K562 (cell line): ENCODE measurements around the gene GADD45B. TPM values are rescaled to one million over a fixed set of nuclear protein-coding genes. Genes with fewer than 3 reads are reported as not detected.

Experiments
- ARHGAP35 ChIP-seq: fragments of 450-650 bp; IDR thresholded peaks from 2 replicates; pipeline ENCODE4 v1.6.1; 2018; ENCODE audit not compliant: partially characterized antibody
- ARID2 ChIP-seq: fragments of 450-650 bp; IDR thresholded peaks from 2 replicates; pipeline ENCODE4 v1.6.1; 2017; ENCODE audit warnings: antibody characterized with exemption, mild to moderate bottlenecking
- BDP1 ChIP-seq: IDR thresholded peaks from 3 replicates; pipeline ENCODE4 v1.6.1; 2011; ENCODE audit not compliant: insufficient read length, insufficient read depth
- CBX5 ChIP-seq: IDR thresholded peaks from 2 replicates; pipeline ENCODE4 v1.6.1; 2014; ENCODE audit warnings: low read depth, borderline replicate concordance
- CHD2 ChIP-seq: IDR thresholded peaks from 2 replicates; pipeline ENCODE4 v1.6.1; 2011; ENCODE audit warnings: low read depth, low read length
- COPS2 ChIP-seq: fragments of 450-650 bp; conservative IDR thresholded peaks from 2 replicates; pipeline ENCODE4 v1.6.1; 2016; ENCODE audit warnings: mild to moderate bottlenecking, moderate library complexity
- CREBBP ChIP-seq: IDR thresholded peaks from one replicate; pipeline ENCODE4 v1.6.1; 2012; ENCODE audit warnings: low read depth, mild to moderate bottlenecking, control low read depth, inconsistent platforms, low read length
- EGR1 ChIP-seq: fragments of 450-650 bp; conservative IDR thresholded peaks from 2 replicates; pipeline ENCODE4 v1.6.1; 2017; ENCODE audit warnings: mild to moderate bottlenecking
- FOXM1 ChIP-seq, 2 experiments: fragments of 450-650 bp in 1 of 2; sonication (generic) in 1 of 2; formaldehyde crosslinking in 1 of 2; IDR thresholded peaks; 2 replicates each; pipeline versions ENCODE4 v1.6.1 to v1.9.0; 2017 to 2022; ENCODE audit warnings: low read depth in 2 of 2, mild to moderate bottlenecking in 2 of 2, missing genetic modification reagents in 1 of 2, moderate library complexity in 1 of 2
- FUS ChIP-seq: fragments of 200-400 bp; formaldehyde crosslinking; optimal IDR thresholded peaks from 2 replicates; pipeline ENCODE3; 2017; ENCODE audit warnings: low read depth, low read length
- HDGF ChIP-seq: fragments of 450-650 bp; IDR thresholded peaks from 2 replicates; pipeline ENCODE4 v1.6.1; 2016
- HNRNPUL1 ChIP-seq: fragments of 200-400 bp; formaldehyde crosslinking; IDR thresholded peaks from 2 replicates; pipeline ENCODE4 v1.6.1; 2017; ENCODE audit warnings: low read length
- HSF4 ChIP-seq: fragments of 250-450 bp; sonication (Bioruptor Pico); IDR thresholded peaks from 2 replicates; pipeline ENCODE4 v2.1.2; 2022; ENCODE audit warnings: mild to moderate bottlenecking, moderate library complexity, borderline replicate concordance
- NFRKB ChIP-seq: fragments of 450-650 bp; IDR thresholded peaks from 2 replicates; pipeline ENCODE4 v1.6.1; 2016; ENCODE audit warnings: low read depth
- NR3C1 ChIP-seq: sonication (generic); formaldehyde crosslinking; IDR thresholded peaks from 2 replicates; pipeline ENCODE4 v1.8.1; 2022; ENCODE audit warnings: missing genetic modification reagents
- NUFIP1 ChIP-seq: fragments of 450-650 bp; IDR thresholded peaks from 2 replicates; pipeline ENCODE4 v1.6.1; 2018; ENCODE audit not compliant: partially characterized antibody
- PYGO2 ChIP-seq: fragments of 450-650 bp; IDR thresholded peaks from 2 replicates; pipeline ENCODE4 v1.6.1; 2016; ENCODE audit warnings: mild to moderate bottlenecking, missing genetic modification characterization, moderate library complexity, missing compliant biosample characterization
- TAF7 ChIP-seq: fragments of 450-650 bp; IDR thresholded peaks from 2 replicates; pipeline ENCODE4 v1.6.1; 2016; ENCODE audit warnings: missing genetic modification characterization, missing compliant biosample characterization
- U2AF1 ChIP-seq: fragments of 200-400 bp; formaldehyde crosslinking; optimal IDR thresholded peaks from 2 replicates; pipeline ENCODE3; 2017; ENCODE audit warnings: mild to moderate bottlenecking, low read depth, low read length, moderate library complexity
- ZFX ChIP-seq: sonication (generic); formaldehyde crosslinking; IDR thresholded peaks from 2 replicates; pipeline ENCODE4 v1.8.0; 2022; ENCODE audit warnings: mild to moderate bottlenecking, missing genetic modification reagents, moderate library complexity
- ZNF644 ChIP-seq: fragments of 200-800 bp; sonication (Bioruptor generic); IDR thresholded peaks from 2 replicates; pipeline ENCODE4 v1.6.1; 2016; ENCODE audit warnings: low read depth, missing genetic modification characterization, missing compliant biosample characterization
- ZNF696 ChIP-seq: fragments of 250-450 bp; sonication (Bioruptor Pico); conservative IDR thresholded peaks from 2 replicates; pipeline ENCODE4 v1.4.0; 2020; ENCODE audit warnings: mild to moderate bottlenecking, moderate library complexity
- ZNF699 ChIP-seq: fragments of 250-450 bp; sonication (Bioruptor Pico); IDR thresholded peaks from 2 replicates; pipeline ENCODE4 v1.8.0; 2021; ENCODE audit warnings: mild to moderate bottlenecking, moderate library complexity; ENCODE audit not compliant: insufficient replicate concordance
- ZZZ3 ChIP-seq: fragments of 450-650 bp; IDR thresholded peaks from 2 replicates; pipeline ENCODE4 v1.6.1; 2016; ENCODE audit warnings: antibody characterized with exemption, mild to moderate bottlenecking, moderate library complexity
- polyA plus RNA-seq, 8 experiments: library from polyadenylated mRNA; depleted of rRNA in 4 of 8; stranded (reverse) in 5 of 8; unstranded in 3 of 8; fragments of >200 nt; fragmentation: Nextera tagmentation in 2 of 8; fragmentation: Illumina TruSeq in 1 of 8; extraction: Ambion mirVana in 2 of 8; extraction: Trizol in 1 of 8; gene quantifications; 2 replicates each; pipeline versions ENCODE4 v1.2.1 to v1.2.3, GENCODE V29; 2011 to 2014; ENCODE audit warnings: inconsistent platforms in 1 of 8, missing spikeins in 1 of 8
- total RNA-seq, 7 experiments: library from RNA; depleted of rRNA in 6 of 7; stranded (reverse); fragments of >200 nt in 6 of 7; fragmentation: Illumina TruSeq in 2 of 7; extraction: Trizol in 2 of 7; gene quantifications; 2 replicates each; pipeline versions ENCODE4 v1.2.1 to v1.2.3, GENCODE V29; 2011 to 2021; ENCODE audit warnings: low replicate concordance in 1 of 7
- TF ChIP-seq, protein P1 (sequence below): fragments of 250-450 bp; sonication (Bioruptor Pico); IDR thresholded peaks from 2 replicates; pipeline ENCODE4 v1.5.0; 2022; ENCODE audit warnings: mild to moderate bottlenecking
- TF ChIP-seq, protein P2 (sequence below): fragments of 450-650 bp; IDR thresholded peaks from 2 replicates; pipeline ENCODE4 v1.6.1; 2018; ENCODE audit not compliant: partially characterized antibody

Gene GADD45B
- total and polyA plus RNA-seq, 9 of the 15 experiments (the other 6 are each of a cell fraction or from before 2014, with no cell fraction given): 0.06 to 4.1 (median 2.1) TPM

- TF ChIP-seq FUS (no peak), ZZZ3 (no peak), COPS2 (no peak), NUFIP1 (no peak), TAF7 (no peak), ZNF644 (tag) (no peak), CREBBP (no peak), ZNF696 (CRISPR knock-in tag) (no peak), BDP1 (no peak), ZFX (CRISPR knock-in tag) (peak; percentile 23; the same call in 1 of the 2 replicates), HNRNPUL1 (no peak), U2AF1 (no peak), NFRKB (no peak), ZNF699 (no peak), ARID2 (no peak), EGR1 (peak; percentile 38; the same call in 1 of the 2 replicates), CHD2 (no peak), CBX5 (no peak), PYGO2 (tag) (no peak), NR3C1 (CRISPR knock-in tag) (no peak), HDGF (no peak), HSF4 (CRISPR knock-in tag) (no peak), FOXM1 (IDR thresholded peaks at IDR 0.05; ENCODE audit: low read depth) (no peak), FOXM1 (CRISPR knock-in tag; IDR thresholded peaks at IDR 0.05; ENCODE audit: low read depth) (no peak), ARHGAP35 (no peak)
- TF ChIP-seq, protein P1, sequence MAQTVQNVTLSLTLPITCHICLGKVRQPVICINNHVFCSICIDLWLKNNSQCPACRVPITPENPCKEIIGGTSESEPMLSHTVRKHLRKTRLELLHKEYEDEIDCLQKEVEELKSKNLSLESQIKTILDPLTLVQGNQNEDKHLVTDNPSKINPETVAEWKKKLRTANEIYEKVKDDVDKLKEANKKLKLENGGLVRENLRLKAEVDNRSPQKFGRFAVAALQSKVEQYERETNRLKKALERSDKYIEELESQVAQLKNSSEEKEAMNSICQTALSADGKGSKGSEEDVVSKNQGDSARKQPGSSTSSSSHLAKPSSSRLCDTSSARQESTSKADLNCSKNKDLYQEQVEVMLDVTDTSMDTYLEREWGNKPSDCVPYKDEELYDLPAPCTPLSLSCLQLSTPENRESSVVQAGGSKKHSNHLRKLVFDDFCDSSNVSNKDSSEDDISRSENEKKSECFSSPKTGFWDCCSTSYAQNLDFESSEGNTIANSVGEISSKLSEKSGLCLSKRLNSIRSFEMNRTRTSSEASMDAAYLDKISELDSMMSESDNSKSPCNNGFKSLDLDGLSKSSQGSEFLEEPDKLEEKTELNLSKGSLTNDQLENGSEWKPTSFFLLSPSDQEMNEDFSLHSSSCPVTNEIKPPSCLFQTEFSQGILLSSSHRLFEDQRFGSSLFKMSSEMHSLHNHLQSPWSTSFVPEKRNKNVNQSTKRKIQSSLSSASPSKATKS: no peak
- TF ChIP-seq, protein P2, sequence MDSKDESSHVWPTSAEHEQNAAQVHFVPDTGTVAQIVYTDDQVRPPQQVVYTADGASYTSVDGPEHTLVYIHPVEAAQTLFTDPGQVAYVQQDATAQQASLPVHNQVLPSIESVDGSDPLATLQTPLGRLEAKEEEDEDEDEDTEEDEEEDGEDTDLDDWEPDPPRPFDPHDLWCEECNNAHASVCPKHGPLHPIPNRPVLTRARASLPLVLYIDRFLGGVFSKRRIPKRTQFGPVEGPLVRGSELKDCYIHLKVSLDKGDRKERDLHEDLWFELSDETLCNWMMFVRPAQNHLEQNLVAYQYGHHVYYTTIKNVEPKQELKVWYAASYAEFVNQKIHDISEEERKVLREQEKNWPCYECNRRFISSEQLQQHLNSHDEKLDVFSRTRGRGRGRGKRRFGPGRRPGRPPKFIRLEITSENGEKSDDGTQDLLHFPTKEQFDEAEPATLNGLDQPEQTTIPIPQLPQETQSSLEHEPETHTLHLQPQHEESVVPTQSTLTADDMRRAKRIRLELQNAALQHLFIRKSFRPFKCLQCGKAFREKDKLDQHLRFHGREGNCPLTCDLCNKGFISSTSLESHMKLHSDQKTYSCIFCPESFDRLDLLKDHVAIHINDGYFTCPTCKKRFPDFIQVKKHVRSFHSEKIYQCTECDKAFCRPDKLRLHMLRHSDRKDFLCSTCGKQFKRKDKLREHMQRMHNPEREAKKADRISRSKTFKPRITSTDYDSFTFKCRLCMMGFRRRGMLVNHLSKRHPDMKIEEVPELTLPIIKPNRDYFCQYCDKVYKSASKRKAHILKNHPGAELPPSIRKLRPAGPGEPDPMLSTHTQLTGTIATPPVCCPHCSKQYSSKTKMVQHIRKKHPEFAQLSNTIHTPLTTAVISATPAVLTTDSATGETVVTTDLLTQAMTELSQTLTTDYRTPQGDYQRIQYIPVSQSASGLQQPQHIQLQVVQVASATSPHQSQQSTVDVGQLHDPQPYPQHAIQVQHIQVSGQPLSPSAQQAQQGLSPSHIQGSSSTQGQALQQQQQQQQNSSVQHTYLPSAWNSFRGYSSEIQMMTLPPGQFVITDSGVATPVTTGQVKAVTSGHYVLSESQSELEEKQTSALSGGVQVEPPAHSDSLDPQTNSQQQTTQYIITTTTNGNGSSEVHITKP: no peak
Measured at GRCh38 chr19:2503521-2504109, 27.7 kb downstream of the GADD45B start (continued).
